BE2C (cell line): ENCODE results near the gene ABHD17A. TPM values are rescaled to one million over a fixed set of nuclear protein-coding genes. Genes with fewer than 3 reads are reported as not detected.
A peak's percentile ranks its signal among the peaks of the same experiment; 100 is the strongest.
"Not testable (repeated sequence)": the region's sequence is repeated elsewhere in the genome, so short reads cannot be mapped to it uniquely, and the experiment has no call there.

ENCODE experiments used
- DNase-seq: peaks from one replicate; pipeline ENCODE4 v3.0.0-alpha.2; 2020
- H3K27me3 ChIP-seq: fragments of 250-450 bp; sonication (Bioruptor Pico); 2 replicates; pipeline ENCODE4 v1.5.1; 2020; ENCODE audit warnings: mild to moderate bottlenecking
- H3K36me3 ChIP-seq: fragments of 250-450 bp; sonication (Bioruptor Pico); 2 replicates; pipeline ENCODE4 v1.5.1; 2020; ENCODE audit warnings: mild to moderate bottlenecking
- H3K4me1 ChIP-seq: fragments of 250-450 bp; sonication (Bioruptor Pico); 2 replicates; pipeline ENCODE4 v1.5.1; 2020
- H3K4me3 ChIP-seq: 2 replicates; pipeline ENCODE4 v1.5.1; 2011; ENCODE audit warnings: low read depth, low read length
- H3K9me3 ChIP-seq: fragments of 250-450 bp; sonication (Bioruptor Pico); 2 replicates; pipeline ENCODE4 v1.5.1; 2020
- CTCF ChIP-seq: IDR thresholded peaks from 2 replicates; pipeline ENCODE4 v1.5.1; 2012; ENCODE audit warnings: mild to moderate bottlenecking, low read depth, low read length
- polyA plus RNA-seq: library from polyadenylated mRNA; unstranded; fragments of >200 nt; gene quantifications from one replicate; pipeline ENCODE4 v1.2.1, GENCODE V29; 2012; ENCODE audit warnings: low read depth, missing spikeins; ENCODE audit not compliant: insufficient read length, insufficient read depth

ABHD17A gene
- polyA plus RNA-seq: 324 TPM

- peak; percentile 96 for DNase-seq
- not testable (repeated sequence) for H3K4me1 ChIP-seq, H3K9me3 ChIP-seq, H3K27me3 ChIP-seq, H3K36me3 ChIP-seq
- H3K4me3 ChIP-seq: peak within 1 kb of the TSS; percentile 89
These were observed at the start of gene ABHD17A for GRCh38 chr19:1885398-1886119. Gene ABHD17A (minus strand): TSS chr19:1885496. CDS start chr19:1881566, 3,930 bp downstream.

GRCh38 chr19:1933942-1934341 is 48.6 kb upstream of the ABHD17A start:
- no peak for TF ChIP-seq CTCF
- Histone ChIP-seq H3K4me3 (no peak overlapping the region), H3K9me3 (0 out of 2 replicates have a peak, but pooled peaks cover 3% of the 10 kb centered on the region), H3K4me1 (no peaks in the 10 kb centered on the region; the same call in 1 of the 2 replicates), H3K27me3 (no peaks in the 10 kb centered on the region), H3K36me3 (no peaks in the 10 kb centered on the region)
- DNase-seq: no peak

- no peak for DNase-seq
- H3K4me3 ChIP-seq: no peak overlapping the region
- no peaks in the 10 kb centered on the region; the same call in 1 of the 2 replicates for H3K4me1 ChIP-seq
- TF ChIP-seq CTCF: no peak
- H3K36me3 ChIP-seq: no peaks in the 10 kb centered on the region
- H3K27me3 ChIP-seq: no peaks in the 10 kb centered on the region
- 0 out of 2 replicates have a peak, but pooled peaks cover 3% of the 10 kb centered on the region for H3K9me3 ChIP-seq
These were observed 47.9 kb upstream of the ABHD17A start for GRCh38 chr19:1933244-1933643.

- no peaks in the 10 kb centered on the region; the same call in 1 of the 2 replicates for H3K4me1 ChIP-seq
- no peaks in the 10 kb centered on the region for H3K36me3 ChIP-seq
- TF ChIP-seq CTCF: no peak
- H3K27me3 ChIP-seq: no peaks in the 10 kb centered on the region
- no peak for DNase-seq
- H3K4me3 ChIP-seq: no peak overlapping the region
- H3K9me3 ChIP-seq: 0 out of 2 replicates have a peak, but pooled peaks cover 3% of the 10 kb centered on the region
These were observed 47.1 kb upstream of the ABHD17A start for GRCh38 chr19:1932395-1932794.

GRCh38 chr19:1931445-1931844 is 46.1 kb upstream of the ABHD17A start:
- Histone ChIP-seq H3K36me3 (no peaks in the 10 kb centered on the region), H3K27me3 (no peaks in the 10 kb centered on the region), H3K4me1 (no peaks in the 10 kb centered on the region; the same call in 1 of the 2 replicates), H3K9me3 (0 out of 2 replicates have a peak, but pooled peaks cover 3% of the 10 kb centered on the region), H3K4me3 (no peak overlapping the region)
- no peak for TF ChIP-seq CTCF
- no peak for DNase-seq

GRCh38 chr19:1929021-1929742 is 43.9 kb upstream of the ABHD17A start:
- no peaks in the 10 kb centered on the region for H3K27me3 ChIP-seq
- H3K4me3 ChIP-seq: peak overlapping the region; percentile 43
- DNase-seq: peak; percentile 88
- 0 out of 2 replicates have a peak, but pooled peaks cover 3% of the 10 kb centered on the region for H3K9me3 ChIP-seq
- peak; percentile 73 for TF ChIP-seq CTCF
- H3K36me3 ChIP-seq: peaks cover 8% of the 10 kb centered on the region
- no peaks in the 10 kb centered on the region; the same call in 1 of the 2 replicates for H3K4me1 ChIP-seq
